ENCODE measurements around the gene SYNE1.

Gene SYNE1

GRCh38 chr6:152261179-152261578 lies 376.0 kb downstream of the SYNE1 start:
- Mint-ChIP-seq H3K9me3 (peaks cover 8% of the 10 kb centered on the region), H3K4me1 (no peaks in the 10 kb centered on the region), H3K27ac (no peak overlapping the region), H3K27me3 (no peaks in the 10 kb centered on the region), H3K4me3 (no peak overlapping the region), H3K36me3 (ENCODE audit: low read depth) (peaks cover 49% of the 10 kb centered on the region)
- ATAC-seq = no peak
- no peak for DNase-seq

- DNase-seq (no peak), ATAC-seq (no peak)
- Mint-ChIP-seq H3K4me1 (no peaks in the 10 kb centered on the region), H3K4me3 (no peak overlapping the region), H3K36me3 (ENCODE audit: low read depth) (peaks cover 42% of the 10 kb centered on the region), H3K27ac (no peak overlapping the region), H3K27me3 (no peaks in the 10 kb centered on the region), H3K9me3 (peaks cover 8% of the 10 kb centered on the region)
These were observed 377.9 kb downstream of the SYNE1 start for GRCh38 chr6:152259234-152259633.

- DNase-seq (no peak), ATAC-seq (no peak)
- peaks cover 2% of the 10 kb centered on the region for H3K9me3 Mint-ChIP-seq
- peaks cover 30% of the 10 kb centered on the region for H3K36me3 Mint-ChIP-seq (ENCODE audit: low read depth)
- H3K27me3 Mint-ChIP-seq = no peaks in the 10 kb centered on the region
- H3K27ac Mint-ChIP-seq = no peak overlapping the region
- no peaks in the 10 kb centered on the region for H3K4me1 Mint-ChIP-seq
- H3K4me3 Mint-ChIP-seq = no peak overlapping the region
These were observed 379.6 kb downstream of the SYNE1 start for GRCh38 chr6:152257581-152257980.

GRCh38 chr6:152250127-152250526 lies 387.0 kb downstream of the SYNE1 start:
- DNase-seq = no peak
- H3K9me3 Mint-ChIP-seq = no peaks in the 10 kb centered on the region
- peaks cover 9% of the 10 kb centered on the region for H3K36me3 Mint-ChIP-seq (ENCODE audit: low read depth)
- H3K4me3 Mint-ChIP-seq = no peak overlapping the region
- H3K4me1 Mint-ChIP-seq = no peaks in the 10 kb centered on the region
- no peaks in the 10 kb centered on the region for H3K27me3 Mint-ChIP-seq
- H3K27ac Mint-ChIP-seq = no peak overlapping the region
- ATAC-seq = no peak

- H3K9me3 Mint-ChIP-seq = no peaks in the 10 kb centered on the region
- H3K27ac Mint-ChIP-seq = no peak overlapping the region
- no peak overlapping the region for H3K4me3 Mint-ChIP-seq
- no peaks in the 10 kb centered on the region for H3K27me3 Mint-ChIP-seq
- peaks cover 8% of the 10 kb centered on the region for H3K36me3 Mint-ChIP-seq (ENCODE audit: low read depth)
- DNase-seq (no peak), ATAC-seq (no peak)
- H3K4me1 Mint-ChIP-seq = no peaks in the 10 kb centered on the region
These were observed 388.2 kb downstream of the SYNE1 start for GRCh38 chr6:152248980-152249379.

GRCh38 chr6:152246554-152247337 lies 390.4 kb downstream of the SYNE1 start:
- Mint-ChIP-seq H3K27ac (no peak overlapping the region), H3K36me3 (ENCODE audit: low read depth) (peaks cover 13% of the 10 kb centered on the region), H3K9me3 (no peaks in the 10 kb centered on the region), H3K27me3 (no peaks in the 10 kb centered on the region), H3K4me1 (no peaks in the 10 kb centered on the region), H3K4me3 (no peak overlapping the region)
- no peak for DNase-seq
- no peak for ATAC-seq

- Mint-ChIP-seq H3K4me1 (no peaks in the 10 kb centered on the region), H3K27me3 (no peaks in the 10 kb centered on the region), H3K9me3 (no peaks in the 10 kb centered on the region), H3K36me3 (ENCODE audit: low read depth) (peaks cover 13% of the 10 kb centered on the region), H3K4me3 (no peak overlapping the region), H3K27ac (no peak overlapping the region)
- DNase-seq = no peak
- no peak for ATAC-seq
These were observed 392.0 kb downstream of the SYNE1 start for GRCh38 chr6:152244998-152245630.

- H3K27ac Mint-ChIP-seq = no peak overlapping the region
- H3K4me3 Mint-ChIP-seq = no peak overlapping the region
- no peaks in the 10 kb centered on the region for H3K9me3 Mint-ChIP-seq
- no peaks in the 10 kb centered on the region for H3K27me3 Mint-ChIP-seq
- DNase-seq = no peak
- ATAC-seq = no peak
- peaks cover 9% of the 10 kb centered on the region for H3K36me3 Mint-ChIP-seq (ENCODE audit: low read depth)
- no peaks in the 10 kb centered on the region for H3K4me1 Mint-ChIP-seq
These were observed 396.0 kb downstream of the SYNE1 start for GRCh38 chr6:152241013-152241766.

- H3K4me3 Mint-ChIP-seq = no peak overlapping the region
- DNase-seq = no peak
- no peak for ATAC-seq
- peaks cover 9% of the 10 kb centered on the region for H3K36me3 Mint-ChIP-seq (ENCODE audit: low read depth)
- no peaks in the 10 kb centered on the region for H3K27me3 Mint-ChIP-seq
- H3K9me3 Mint-ChIP-seq = no peaks in the 10 kb centered on the region
- no peaks in the 10 kb centered on the region for H3K4me1 Mint-ChIP-seq
- H3K27ac Mint-ChIP-seq = no peak overlapping the region
These were observed 396.7 kb downstream of the SYNE1 start for GRCh38 chr6:152240436-152240835.

- Mint-ChIP-seq H3K27me3 (no peaks in the 10 kb centered on the region), H3K4me1 (peaks cover 14% of the 10 kb centered on the region), H3K36me3 (ENCODE audit: low read depth) (peaks cover 2% of the 10 kb centered on the region), H3K4me3 (no peak overlapping the region), H3K9me3 (no peaks in the 10 kb centered on the region), H3K27ac (no peak overlapping the region)
- ATAC-seq (no peak), DNase-seq (no peak)
These were observed 400.6 kb downstream of the SYNE1 start for GRCh38 chr6:152236370-152237097.

- peak overlapping the region; percentile 71 for H3K27ac Mint-ChIP-seq
- H3K4me1 Mint-ChIP-seq = peaks cover 14% of the 10 kb centered on the region
- peaks cover 5% of the 10 kb centered on the region for H3K36me3 Mint-ChIP-seq (ENCODE audit: low read depth)
- no peaks in the 10 kb centered on the region for H3K27me3 Mint-ChIP-seq
- DNase-seq (no peak), ATAC-seq (peak; percentile 87)
- no peaks in the 10 kb centered on the region for H3K9me3 Mint-ChIP-seq
- peak overlapping the region; percentile 73 for H3K4me3 Mint-ChIP-seq
These were observed 403.4 kb downstream of the SYNE1 start for GRCh38 chr6:152233547-152234320.

GRCh38 chr6:152232501-152233151 lies 404.5 kb downstream of the SYNE1 start:
- Mint-ChIP-seq H3K36me3 (ENCODE audit: low read depth) (peaks cover 5% of the 10 kb centered on the region), H3K27me3 (no peaks in the 10 kb centered on the region), H3K4me3 (peak overlapping the region; percentile 73), H3K27ac (peak overlapping the region; percentile 47), H3K9me3 (no peaks in the 10 kb centered on the region), H3K4me1 (peaks cover 14% of the 10 kb centered on the region)
- DNase-seq (peak; percentile 14), ATAC-seq (peak; percentile 72)

GRCh38 chr6:152229330-152229729 lies 407.8 kb downstream of the SYNE1 start:
- Mint-ChIP-seq H3K4me1 (peaks cover 17% of the 10 kb centered on the region), H3K36me3 (ENCODE audit: low read depth) (peaks cover 16% of the 10 kb centered on the region), H3K27ac (no peak overlapping the region), H3K9me3 (no peaks in the 10 kb centered on the region), H3K27me3 (no peaks in the 10 kb centered on the region), H3K4me3 (no peak overlapping the region)
- ATAC-seq (no peak), DNase-seq (no peak)
